ENCODE data around the gene TMEM151B.
"Not testable (repeated sequence)": the region's sequence is repeated elsewhere in the genome, so short reads cannot be mapped to it uniquely, and the experiment has no call there.

Gene TMEM151B

DNA sequence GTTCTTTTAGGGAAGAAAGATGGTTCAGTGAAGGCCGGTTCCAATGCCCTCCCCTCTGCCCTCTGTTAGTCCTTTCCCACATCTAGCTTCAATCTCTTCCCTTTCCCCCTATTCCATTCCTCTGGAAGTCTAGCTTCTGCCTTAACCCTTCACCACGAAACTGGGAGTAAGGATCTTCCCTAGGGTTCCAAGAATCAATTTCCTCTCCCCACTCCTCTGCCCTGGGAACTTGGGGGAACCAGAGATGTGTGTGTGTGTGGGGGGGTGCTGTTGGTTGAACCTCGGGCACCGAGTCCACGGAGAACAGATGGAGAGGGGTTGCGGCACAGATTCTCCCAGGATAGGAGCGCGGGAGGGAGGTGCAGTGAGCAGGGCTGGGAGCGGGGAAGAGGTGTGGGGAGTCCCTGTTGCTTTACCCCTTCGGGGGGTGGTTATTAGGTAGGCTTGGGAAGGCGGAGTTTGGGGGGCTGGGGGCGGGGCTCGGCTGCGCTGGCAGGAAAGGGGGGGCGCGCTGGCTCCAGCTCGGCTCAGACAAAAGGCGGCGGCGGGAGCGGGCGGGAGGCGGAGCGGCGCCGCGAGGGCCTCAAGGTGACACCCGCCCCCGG is at the start of gene TMEM151B:
Gene TMEM151B (plus strand): TSS at position 530 of the 605 bp plus-strand sequence. CDS start 293 bp downstream, outside the sequence.
- DNase-seq (ENCODE audit: low read depth) = no peak

- DNase-seq (ENCODE audit: low read depth) = no peak
Observed at GRCh38 chr6:44220913-44221290, 49.3 kb upstream of the TMEM151B start.

- DNase-seq (ENCODE audit: low read depth) = peak; percentile 84
Observed at GRCh38 chr6:44221291-44221960, 48.8 kb upstream of the TMEM151B start.

GRCh38 chr6:44221961-44222335 is 48.3 kb upstream of the TMEM151B start:
- DNase-seq (ENCODE audit: low read depth) = no peak

GRCh38 chr6:44222486-44223318 is 47.5 kb upstream of the TMEM151B start:
- DNase-seq (ENCODE audit: low read depth) = no peak

GRCh38 chr6:44223319-44224028 is 46.8 kb upstream of the TMEM151B start, which contains the start of gene SLC29A1:
Gene SLC29A1, plus strand, starts transcription at chr6:44223595. Its CDS starts 3,719 bp downstream, at chr6:44227314.
- peak; percentile 82 for DNase-seq (ENCODE audit: low read depth)

GRCh38 chr6:44224029-44224964 is 46.0 kb upstream of the TMEM151B start:
- DNase-seq (ENCODE audit: low read depth) = peak; percentile 65

GRCh38 chr6:44224965-44225305 is 45.3 kb upstream of the TMEM151B start:
- DNase-seq (ENCODE audit: low read depth) = no peak

GRCh38 chr6:44225579-44226325 is 44.5 kb upstream of the TMEM151B start:
- DNase-seq (ENCODE audit: low read depth) = no peak

- no peak for DNase-seq (ENCODE audit: low read depth)
Observed at GRCh38 chr6:44226368-44227147, 43.7 kb upstream of the TMEM151B start.

DNA sequence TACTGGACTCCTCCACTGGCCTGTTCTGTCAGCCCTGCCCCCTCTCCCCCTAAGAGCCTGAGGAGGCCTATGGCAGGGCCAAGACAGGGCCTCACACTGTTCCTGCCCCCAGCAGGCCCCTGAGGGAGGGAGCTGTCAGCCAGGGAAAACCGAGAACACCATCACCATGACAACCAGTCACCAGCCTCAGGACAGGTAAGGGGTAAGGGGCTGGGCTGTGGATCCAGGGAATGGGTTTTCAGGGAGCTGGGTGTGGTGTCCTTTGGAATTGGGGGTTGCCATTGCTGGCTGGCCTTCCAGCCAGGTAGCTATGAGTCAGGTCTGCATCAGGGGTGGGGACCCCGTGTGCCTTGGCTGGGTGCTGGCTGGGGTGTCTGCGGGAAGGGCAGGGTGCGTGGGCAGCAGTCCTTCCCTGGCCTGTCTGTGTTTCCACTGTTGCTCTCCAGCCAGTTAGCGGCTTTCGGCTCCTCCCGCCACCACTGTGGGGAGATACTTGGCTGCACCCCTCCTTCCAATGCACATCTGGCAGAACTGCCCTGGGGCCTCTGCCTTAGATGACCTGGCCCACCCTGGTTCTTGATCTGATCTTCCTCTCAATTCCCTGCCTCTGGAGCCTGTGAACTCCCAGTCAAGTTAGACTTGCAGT is 43.0 kb upstream of the TMEM151B start:
- no peak for DNase-seq (ENCODE audit: low read depth)

GRCh38 chr6:44228031-44228430 is 42.2 kb upstream of the TMEM151B start:
- no peak for DNase-seq (ENCODE audit: low read depth)

GRCh38 chr6:44228433-44228832 is 41.8 kb upstream of the TMEM151B start:
- DNase-seq (ENCODE audit: low read depth) = no peak

DNA sequence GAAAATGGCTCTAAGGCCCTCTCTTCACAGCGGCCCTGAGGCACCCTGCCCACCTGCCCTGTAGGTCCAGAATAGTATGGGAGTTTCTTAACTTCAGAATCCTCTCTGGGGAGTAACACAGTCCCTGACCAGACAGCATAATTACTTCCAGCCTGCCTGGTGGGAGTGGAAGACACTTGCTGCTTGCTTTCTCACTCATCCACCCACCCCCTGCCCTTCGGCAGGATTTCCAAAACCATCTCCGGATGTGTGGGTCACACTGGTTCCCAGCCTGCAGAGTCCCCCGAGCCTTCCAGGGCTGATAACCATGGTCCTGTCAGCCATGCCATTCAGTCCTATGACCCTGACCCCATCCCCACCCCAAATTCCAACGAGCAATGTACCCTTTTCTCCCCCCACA is 41.4 kb upstream of the TMEM151B start:
- no peak for DNase-seq (ENCODE audit: low read depth)

DNA sequence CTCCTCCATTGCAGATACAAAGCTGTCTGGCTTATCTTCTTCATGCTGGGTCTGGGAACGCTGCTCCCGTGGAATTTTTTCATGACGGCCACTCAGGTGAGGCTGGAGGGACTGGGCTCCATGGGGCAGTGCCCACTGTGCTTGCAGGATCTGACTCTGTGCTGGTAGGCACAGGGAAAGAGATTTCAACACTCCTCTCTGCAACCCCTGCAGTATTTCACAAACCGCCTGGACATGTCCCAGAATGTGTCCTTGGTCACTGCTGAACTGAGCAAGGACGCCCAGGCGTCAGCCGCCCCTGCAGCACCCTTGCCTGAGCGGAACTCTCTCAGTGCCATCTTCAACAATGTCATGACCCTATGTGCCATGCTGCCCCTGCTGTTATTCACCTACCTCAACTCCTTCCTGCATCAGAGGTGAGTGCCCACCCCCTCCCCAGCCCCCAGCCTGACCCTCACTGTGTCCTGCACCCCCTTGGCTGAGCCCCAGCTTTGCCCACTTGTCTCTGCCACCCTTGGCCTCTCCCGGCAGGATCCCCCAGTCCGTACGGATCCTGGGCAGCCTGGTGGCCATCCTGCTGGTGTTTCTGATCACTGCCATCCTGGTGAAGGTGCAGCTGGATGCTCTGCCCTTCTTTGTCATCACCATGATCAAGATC is 40.7 kb upstream of the TMEM151B start:
- DNase-seq (ENCODE audit: low read depth) = no peak

GRCh38 chr6:44230034-44230675 is 40.1 kb upstream of the TMEM151B start:
- DNase-seq (ENCODE audit: low read depth) = no peak

DNA sequence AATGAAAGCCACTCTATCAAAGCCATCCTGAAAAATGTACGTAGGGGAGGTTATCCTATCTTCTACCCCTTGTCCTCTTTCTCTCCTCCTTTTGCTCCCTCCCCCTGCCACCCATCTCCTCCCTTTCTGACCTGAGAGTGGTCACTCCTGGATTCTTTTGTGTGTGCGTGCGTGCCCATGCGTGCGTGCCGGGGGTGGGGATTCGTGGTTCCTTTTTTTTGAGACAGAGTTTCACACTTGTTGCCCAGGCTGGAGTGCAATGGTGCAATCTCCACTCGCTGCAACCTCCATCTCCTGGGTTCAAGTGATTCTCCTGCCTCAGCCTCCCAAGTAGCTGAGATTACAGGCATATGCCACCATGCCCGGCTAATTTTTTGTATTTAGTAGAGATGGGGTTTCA is 38.8 kb upstream of the TMEM151B start:
- DNase-seq (ENCODE audit: low read depth) = not testable (repeated sequence)
